CD4-positive, alpha-beta T cell (primary cell): Measurements from ENCODE around the gene BORCS5. TPM values are rescaled to one million over a fixed set of nuclear protein-coding genes. Genes with fewer than 3 reads are reported as not detected.

ENCODE experiments used
- ATAC-seq: fragments of 200-7000 bp; cut with Tn5 transposase; one replicate; pipeline ENCODE4 v1.10.0; 2022; ENCODE audit warnings: mild to moderate bottlenecking; ENCODE audit not compliant: poor library complexity
- CTCF ChIA-PET: fragments of 350-600 bp; sonication (Branson Sonifier 250); formaldehyde crosslinking; loops from one replicate; lab custom pipeline; 2021; ENCODE audit warnings: antibody characterized with exemption, inconsistent platforms; lab: Charles Lee
- POLR2A ChIA-PET: fragments of 350-600 bp; sonication (Branson Sonifier 250); formaldehyde crosslinking; loops from one replicate; lab custom pipeline; 2021; ENCODE audit warnings: antibody characterized with exemption, inconsistent platforms; lab: Charles Lee
- DNase-seq, 14 experiments: peaks; one replicate each; pipeline ENCODE4 v3.0.0-alpha.2; 2013 to 2020; ENCODE audit warnings: mixed read lengths in 2 of 14
- H3K27ac ChIP-seq, 2 donors: one replicate each; pipeline versions ENCODE4 v1.5.1 to v1.7.0; 2013; ENCODE audit warnings: low read length in 2 of 2, low read depth in 1 of 2, mild to moderate bottlenecking in 1 of 2
- H3K27me3 ChIP-seq, 2 experiments: 1 replicate in 1 of 2; 2 replicates in 1 of 2; pipeline versions ENCODE4 v1.6.1 to v1.7.0; 2013; ENCODE audit warnings: low read length in 2 of 2, control low read depth in 1 of 2, mild to moderate bottlenecking in 1 of 2, moderate library complexity in 1 of 2; ENCODE audit not compliant: insufficient read depth in 2 of 2, control insufficient read depth in 1 of 2
- H3K36me3 ChIP-seq: one replicate; pipeline ENCODE4 v1.6.1; 2013; ENCODE audit warnings: low read length, control low read depth; ENCODE audit not compliant: insufficient read depth
- H3K4me1 ChIP-seq: one replicate; pipeline ENCODE4 v1.6.1; 2013; ENCODE audit warnings: low read length, control low read depth; ENCODE audit not compliant: insufficient read depth
- H3K4me3 ChIP-seq: one replicate; pipeline ENCODE4 v1.5.1; 2013; ENCODE audit warnings: mild to moderate bottlenecking, low read length, moderate library complexity
- H3K9me3 ChIP-seq, 2 experiments: 1 replicate in 1 of 2; 2 replicates in 1 of 2; pipeline versions ENCODE4 v1.6.1 to v1.7.0; 2013; ENCODE audit warnings: low read length in 2 of 2, mild to moderate bottlenecking in 2 of 2, control low read depth in 1 of 2, moderate library complexity in 1 of 2; ENCODE audit not compliant: control insufficient read depth in 1 of 2, insufficient read depth in 1 of 2
- H3K27ac Mint-ChIP-seq: one replicate; pipeline ENCODE4 v1.8.0; 2020; ENCODE audit warnings: mixed read lengths
- H3K27me3 Mint-ChIP-seq: one replicate; pipeline ENCODE4 v1.8.0; 2021; ENCODE audit warnings: mixed read lengths
- H3K36me3 Mint-ChIP-seq: one replicate; pipeline ENCODE4 v1.8.0; 2021; ENCODE audit warnings: low read depth, mixed read lengths
- H3K4me1 Mint-ChIP-seq: one replicate; pipeline ENCODE4 v1.8.0; 2021; ENCODE audit warnings: low read depth, mixed read lengths
- H3K4me3 Mint-ChIP-seq: one replicate; pipeline ENCODE4 v1.8.0; 2020; ENCODE audit warnings: mild to moderate bottlenecking, mixed read lengths
- H3K9me3 Mint-ChIP-seq: one replicate; pipeline ENCODE4 v1.8.0; 2020; ENCODE audit warnings: mixed read lengths
- CTCF ChIP-seq: fragments of 200-600 bp; IDR thresholded peaks from one replicate; pipeline ENCODE4 v1.8.0; 2022; ENCODE audit warnings: antibody characterized with exemption, mild to moderate bottlenecking
- intact Hi-C, 2 experiments: fragments of 100-400 bp; cut with DNase I in 1 of 2; cut with micrococcal nuclease in 1 of 2; formaldehyde crosslinking; loops; one replicate each; pipeline versions ENCODE4 v1.15.1 to v1.9.0; 2023 to 2025; cut with DNase I, micrococcal nuclease
- total RNA-seq, 174 experiments: library from RNA in 2 of 174; stranded (reverse) in 2 of 174; gene quantifications; one replicate each; pipeline ENCODE4 v1.2.3 and lab custom pipeline; 2021 to 2026

Gene BORCS5
- total RNA-seq, 2 experiments from 2014 or later: 36.4 to 39.3 TPM

GRCh38 chr12:12427568-12427967, 70.7 kb downstream of the BORCS5 start:
- POLR2A ChIA-PET: interaction anchor here (0.6 kb wide), 1 partner anchor 51 kb away, joined by 3 read pairs; no protein-coding TSS in a partner anchor
- ATAC-seq (no peak), DNase-seq (no peak)
- Histone ChIP-seq H3K36me3 (peaks cover 2% of the 10 kb centered on the region), H3K9me3 (peaks cover 12 to 19% of the 10 kb centered on the region in 2 experiments), H3K4me3 (no peak overlapping the region), H3K27ac (no peak overlapping the region), H3K27me3 (no peaks in the 10 kb centered on the region), H3K4me1 (peaks cover 16% of the 10 kb centered on the region)
- H3K4me3 Mint-ChIP-seq: no peak overlapping the region
- CTCF ChIA-PET: no interaction called here
- peaks cover 45% of the 10 kb centered on the region for H3K36me3 Mint-ChIP-seq
- peaks cover 49% of the 10 kb centered on the region for H3K4me1 Mint-ChIP-seq
- H3K27ac Mint-ChIP-seq: no peak overlapping the region
- no peaks in the 10 kb centered on the region for H3K27me3 Mint-ChIP-seq
- peaks cover 9% of the 10 kb centered on the region for H3K9me3 Mint-ChIP-seq
- intact Hi-C loops: no loop called here
- no peak for TF ChIP-seq CTCF

DNA sequence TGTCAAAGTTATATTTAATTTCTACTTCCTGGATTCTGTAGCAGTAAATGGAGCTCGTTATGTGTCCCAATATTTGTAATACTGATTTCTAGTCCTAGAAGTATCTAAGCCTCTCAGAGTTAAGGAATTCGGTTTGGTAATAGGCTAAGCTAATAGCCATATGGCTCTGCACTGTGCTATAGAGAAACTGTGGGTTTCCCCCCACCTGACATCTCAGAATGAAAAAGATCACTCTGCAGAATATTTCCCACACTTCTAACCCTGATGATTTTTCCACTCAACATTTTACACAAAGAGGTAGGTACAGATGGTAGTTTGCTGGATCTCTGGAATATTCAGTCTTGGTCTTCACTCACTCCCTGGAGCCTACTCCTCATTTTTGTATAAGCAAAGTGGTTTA, 71.2 kb downstream of the BORCS5 start:
- DNase-seq (no peak), ATAC-seq (no peak)
- peaks cover 9% of the 10 kb centered on the region for H3K9me3 Mint-ChIP-seq
- peaks cover 8 to 18% of the 10 kb centered on the region in 2 experiments for H3K9me3 ChIP-seq
- intact Hi-C loops: no loop called here
- no peaks in the 10 kb centered on the region for H3K27me3 Mint-ChIP-seq
- ChIA-PET CTCF (no interaction called here), POLR2A (interaction anchor here (0.6 kb wide), 1 partner anchor 51 kb away, joined by 3 read pairs; no protein-coding TSS in a partner anchor)
- no peak overlapping the region for H3K4me3 ChIP-seq
- H3K4me3 Mint-ChIP-seq: no peak overlapping the region
- no peak overlapping the region for H3K27ac Mint-ChIP-seq
- H3K27ac ChIP-seq: no peak overlapping the region
- no peak for TF ChIP-seq CTCF
- H3K27me3 ChIP-seq: no peaks in the 10 kb centered on the region
- peaks cover 42% of the 10 kb centered on the region for H3K36me3 Mint-ChIP-seq
- H3K36me3 ChIP-seq: peaks cover 2% of the 10 kb centered on the region
- H3K4me1 Mint-ChIP-seq: peaks cover 53% of the 10 kb centered on the region
- peaks cover 18% of the 10 kb centered on the region for H3K4me1 ChIP-seq

DNA sequence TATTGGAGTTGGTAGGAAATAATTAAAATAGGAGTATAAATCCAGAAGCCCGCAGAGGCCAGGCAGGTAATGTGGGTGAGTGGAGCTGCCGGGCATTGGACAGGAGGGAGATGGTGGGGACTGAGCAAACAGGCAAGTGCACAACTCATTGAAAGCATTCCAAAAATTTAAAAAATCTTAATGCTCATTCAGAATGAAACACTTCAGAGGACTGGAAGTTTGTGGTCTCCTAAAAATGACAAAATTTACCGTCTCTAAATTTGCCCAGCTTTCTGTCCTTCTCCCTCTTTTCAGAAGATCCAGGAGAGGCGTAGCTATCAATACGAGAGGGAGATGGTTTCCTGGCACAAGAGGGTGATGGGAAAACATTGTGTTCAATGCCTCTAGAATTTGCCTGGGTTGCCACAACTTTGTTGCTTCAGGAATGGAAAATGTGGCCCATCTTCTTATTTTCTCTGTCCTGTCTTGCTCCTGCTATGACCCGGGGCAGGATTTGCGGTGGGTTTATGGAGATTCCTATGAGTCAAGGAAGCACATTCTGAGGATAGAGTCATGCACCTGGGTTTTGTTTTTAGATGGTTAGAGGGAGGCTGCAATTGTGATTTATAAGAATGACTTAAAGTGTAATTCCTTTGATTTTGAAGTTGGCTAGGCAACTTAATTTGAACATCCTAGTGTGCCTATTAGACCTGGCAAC, 72.2 kb downstream of the BORCS5 start:
- Histone ChIP-seq H3K9me3 (peaks cover 0 to 7% of the 10 kb centered on the region in 2 experiments), H3K36me3 (peaks cover 2% of the 10 kb centered on the region), H3K4me1 (peaks cover 28% of the 10 kb centered on the region), H3K4me3 (no peak overlapping the region), H3K27me3 (no peaks in the 10 kb centered on the region), H3K27ac (no peak overlapping the region)
- ChIA-PET POLR2A (interaction anchor here (1.7 to 2.6 kb wide), 2 partner anchors 13 to 37 kb away, joined by 6 to 13 read pairs; no protein-coding TSS in a partner anchor), CTCF (no interaction called here)
- intact Hi-C loops: no loop called here
- no peak for DNase-seq
- peaks cover 34% of the 10 kb centered on the region for H3K36me3 Mint-ChIP-seq
- H3K4me3 Mint-ChIP-seq: no peak overlapping the region
- peaks cover 64% of the 10 kb centered on the region for H3K4me1 Mint-ChIP-seq
- H3K27ac Mint-ChIP-seq: peak overlapping the region; percentile 31
- H3K27me3 Mint-ChIP-seq: no peaks in the 10 kb centered on the region
- H3K9me3 Mint-ChIP-seq: peaks cover 5% of the 10 kb centered on the region
- ATAC-seq: no peak
- TF ChIP-seq CTCF: no peak
